ENCODE data around the gene NPPC. TPM values are rescaled to one million over a fixed set of nuclear protein-coding genes. Genes with fewer than 3 reads are reported as not detected.

The NPPC gene
- total RNA-seq, 4 donors from 2014 or later, result not detected

GRCh38 chr2:231934441-231935206, 8.4 kb upstream of the NPPC start:
- H3K4me3 ChIP-seq (ENCODE audit: low read depth, poor library complexity, severe bottlenecking), result no peak overlapping the region
- DNase-seq (ENCODE audit: low spot score in 2 of 2), result peak in 1 of 2 donors; percentile 65
- WGBS, 2 donors, result 79 to 88% methylated on average over 6 to 7 of the region's 8 CpGs
- TF ChIP-seq POLR2A (IDR thresholded peaks at IDR 0.05) (no peak), CTCF (IDR thresholded peaks at IDR 0.05) (no peak)
- intact Hi-C loops (cut with DNase I; ENCODE audit: low total_unique reads), result no loop called here

- peak in 1 of 2 donors; percentile 79 for DNase-seq (ENCODE audit: low spot score in 2 of 2)
- no peak overlapping the region for H3K4me3 ChIP-seq (ENCODE audit: low read depth, poor library complexity, severe bottlenecking)
- intact Hi-C loops (cut with DNase I; ENCODE audit: low total_unique reads), result no loop called here
- 76 to 80% methylated on average over 9 to 11 of the region's 13 CpGs for WGBS, 2 donors
- TF ChIP-seq POLR2A (IDR thresholded peaks at IDR 0.05), result no peak
- no peak for TF ChIP-seq CTCF (IDR thresholded peaks at IDR 0.05)
These were observed 7.8 kb upstream of the NPPC start for GRCh38 chr2:231933916-231934401.

GRCh38 chr2:231932985-231933915, 7.1 kb upstream of the NPPC start:
- no peak overlapping the region for H3K4me3 ChIP-seq (ENCODE audit: low read depth, poor library complexity, severe bottlenecking)
- intact Hi-C loops (cut with DNase I; ENCODE audit: low total_unique reads), result no loop called here
- DNase-seq (ENCODE audit: low spot score in 2 of 2), result peak in 1 of 2 donors; percentile 61
- TF ChIP-seq CTCF (IDR thresholded peaks at IDR 0.05), result no peak
- no peak for TF ChIP-seq POLR2A (IDR thresholded peaks at IDR 0.05)
- 82 to 86% methylated on average over 15 of the region's 15 CpGs for WGBS, 2 donors

- WGBS, 2 donors, result 87 to 97% methylated on average over 3 of the region's 3 CpGs
- TF ChIP-seq CTCF (IDR thresholded peaks at IDR 0.05) (no peak), POLR2A (IDR thresholded peaks at IDR 0.05) (no peak)
- no peak for DNase-seq (ENCODE audit: low spot score in 2 of 2)
- H3K4me3 ChIP-seq (ENCODE audit: low read depth, poor library complexity, severe bottlenecking), result no peak overlapping the region
- intact Hi-C loops (cut with DNase I; ENCODE audit: low total_unique reads), result no loop called here
These were observed 6.4 kb upstream of the NPPC start for GRCh38 chr2:231932711-231932970.

- DNase-seq (ENCODE audit: low spot score in 2 of 2), result peak in 1 of 2 donors; percentile 67
- intact Hi-C loops (cut with DNase I; ENCODE audit: low total_unique reads), result no loop called here
- H3K4me3 ChIP-seq (ENCODE audit: low read depth, poor library complexity, severe bottlenecking), result no peak overlapping the region
- TF ChIP-seq POLR2A (IDR thresholded peaks at IDR 0.05), result no peak
- TF ChIP-seq CTCF (IDR thresholded peaks at IDR 0.05), result no peak
- WGBS, 2 donors, result 86 to 87% methylated on average over 7 of the region's 7 CpGs
These were observed 5.3 kb upstream of the NPPC start for GRCh38 chr2:231931481-231931915.

Measured in lower leg skin (tissue), 4 donors.